ENCODE results near the gene NUDT19. TPM values are rescaled to one million over a fixed set of nuclear protein-coding genes. Genes with fewer than 3 reads are reported as not detected.

NUDT19 gene
- total RNA-seq, 1 experiment from 2014 or later = 6.1 TPM

- Histone ChIP-seq H2BK15ac (ENCODE audit: low read depth, low read length) (no peak overlapping the region), H3K4me1 (ENCODE audit: insufficient read depth, low read length) (no peaks in the 10 kb centered on the region), H3K23ac (ENCODE audit: insufficient read length, low read depth, low read length) (no peak overlapping the region), H2AFZ (ENCODE audit: low read length) (no peak overlapping the region), H3K9ac (ENCODE audit: extremely low read depth, insufficient read length, low read length) (no peak overlapping the region), H2BK20ac (ENCODE audit: low read depth, low read length, poor library complexity, severe bottlenecking) (no peak overlapping the region), H3T11ph (ENCODE audit: low read length) (no peak overlapping the region), H3K56ac (ENCODE audit: insufficient read length, low read depth, low read length) (no peak overlapping the region), H4K8ac (replicated peaks; ENCODE audit: insufficient read length, low read depth, low read length) (no peak overlapping the region), H3K4me2 (ENCODE audit: insufficient read depth, insufficient read length, low read length) (no peak overlapping the region), H4K5ac (ENCODE audit: insufficient read length, low read depth, low read length) (no peak overlapping the region), H3K4ac (ENCODE audit: low read depth, low read length) (no peak overlapping the region), H2BK5ac (ENCODE audit: insufficient read length, low read length) (no peak overlapping the region), H2BK12ac (ENCODE audit: insufficient read length, low read depth, low read length) (no peak overlapping the region), H3K79me1 (ENCODE audit: insufficient read depth, low read depth, low read length, poor library complexity, severe bottlenecking) (no peaks in the 10 kb centered on the region), H3K27me3 (ENCODE audit: insufficient read depth, low read length) (no peaks in the 10 kb centered on the region), H3K18ac (ENCODE audit: insufficient read length, low read depth, low read length) (no peak overlapping the region), H3K23me2 (ENCODE audit: insufficient read length, low read depth, low read length, poor library complexity, severe bottlenecking) (no peaks in the 10 kb centered on the region), H3K27ac (ENCODE audit: insufficient read length, low read depth, low read length) (no peak overlapping the region), H4K20me1 (ENCODE audit: control insufficient read depth, insufficient read depth, insufficient read length) (no peaks in the 10 kb centered on the region), H3K9me3 (ENCODE audit: control insufficient read depth, low read depth, low read length) (no peaks in the 10 kb centered on the region), H4K91ac (ENCODE audit: insufficient read length, low read depth, low read length) (no peak overlapping the region), H2AK5ac (ENCODE audit: insufficient read length, low read length) (no peak overlapping the region), H2BK120ac (ENCODE audit: low read depth, low read length, poor library complexity, severe bottlenecking) (no peak overlapping the region), H3K79me2 (ENCODE audit: insufficient read depth, low read length) (no peaks in the 10 kb centered on the region), H3K14ac (ENCODE audit: insufficient read depth, low read length) (no peak overlapping the region)
- no peak overlapping the region for H3K27ac Mint-ChIP-seq
- no peak overlapping the region for H3K4me3 Mint-ChIP-seq
- no peaks in the 10 kb centered on the region for H3K27me3 Mint-ChIP-seq (ENCODE audit: low read depth)
- H3K4me1 Mint-ChIP-seq = 0 out of 4 replicates have a peak, but pooled peaks cover 0 to 2% of the 10 kb centered on the region in 2 experiments
- WGBS (ENCODE audit: extremely low coverage, insufficient read length, low lambda C conversion rate) = no CpG with 5 or more reads among the region's 5 CpGs
- TF ChIP-seq CTCF (conservative IDR thresholded peaks at IDR 0.05) = no peak
- no peak for DNase-seq
- H3K9me3 Mint-ChIP-seq = peaks cover 8 to 9% of the 10 kb centered on the region in 2 experiments
- H3K36me3 Mint-ChIP-seq (ENCODE audit: insufficient read depth in 1 of 3, low read depth in 3 of 3) = peaks cover 4 to 16% (median 11%) of the 10 kb centered on the region in 3 experiments
These were observed 17.4 kb downstream of the NUDT19 start for GRCh38 chr19:32709032-32709431.
